T-helper 17 cell (primary cell): ENCODE data around the gene NOL8. TPM values are rescaled to one million over a fixed set of nuclear protein-coding genes. Genes with fewer than 3 reads are reported as not detected.

Source experiments
- total RNA-seq, 4 donors: library from RNA in 2 of 4; stranded (reverse) in 2 of 4; gene quantifications; one replicate each; pipeline ENCODE4 v1.2.3 and lab custom pipeline; 2022 to 2026

The NOL8 gene
- total RNA-seq, 2 donors from 2014 or later: 61.0 to 61.1 TPM

Other genes starting within 250 kb of the NOL8 start
- 10 to 100 TPM; 40.0 to 42.0 TPM for gene SPTLC1, start 209.9 kb downstream of the NOL8 start, total RNA-seq
- 10 to 100 TPM; 68.5 to 75.8 TPM for gene IARS1, start 31.7 kb downstream of the NOL8 start, total RNA-seq
- 1 to 10 TPM; 1.9 to 6.8 TPM for gene CENPP, start 603 bp upstream of the NOL8 start, total RNA-seq
- under 1 TPM in 1 of 2 donors, not detected in 1; 0.52 TPM for gene OGN, start 79.2 kb upstream of the NOL8 start, total RNA-seq
- gene OMD, start 99.1 kb upstream of the NOL8 start, total RNA-seq: not detected
- not detected for gene ASPN, start 157.2 kb upstream of the NOL8 start, total RNA-seq
- not detected for gene ECM2, start 210.6 kb upstream of the NOL8 start, total RNA-seq